K562 (cell line): Measurements from ENCODE around the gene SOAT2. TPM values are rescaled to one million over a fixed set of nuclear protein-coding genes. Genes with fewer than 3 reads are reported as not detected.

ENCODE experiments used
- ATAC-seq: fragments of 200-7000 bp; cut with Tn5 transposase; 3 replicates; pipeline ENCODE4 v1.9.1; 2020; ENCODE audit warnings: moderate library complexity
- BruUV-seq: library from RNA; stranded (reverse); fragments of 400-500 nt; replicated peaks from 2 replicates; lab custom pipeline; 2021; lab: Mats Ljungman, UMichigan
- CTCF ChIA-PET: fragments of 300-600 bp; formaldehyde crosslinking; extraction: SDS; loops from one replicate; lab custom pipeline; 2021; ENCODE audit warnings: low intra/inter-chr PET ratio; lab: Yijun Ruan, JAX
- POLR2A ChIA-PET: fragments of 300-600, 350-650 bp; sonication (Branson Sonifier 250); formaldehyde crosslinking; extraction: SDS; loops from one replicate; lab custom pipeline; 2021; ENCODE audit warnings: antibody characterized with exemption, inconsistent platforms; lab: Yijun Ruan, JAX
- DNase-seq, 4 experiments: peaks; one replicate each; pipeline versions ENCODE4 v3.0.0 to v3.0.0-alpha.2; 2011 to 2018; ENCODE audit warnings: low spot score in 3 of 4, mixed read lengths in 3 of 4; ENCODE audit errors: extremely low read depth in 1 of 4
- FAIRE-seq: peaks from 2 replicates; lab custom pipeline; 2011; peaks lifted over from hg19 to GRCh38; lab: Jason Lieb, UNC
- H2AFZ ChIP-seq: 2 replicates; pipeline ENCODE4 v1.6.0; 2011; ENCODE audit warnings: low read depth, low read length, control low read depth, inconsistent platforms
- H3K27ac ChIP-seq: fragments of 200-600 bp; 3 replicates; pipeline ENCODE4 v1.8.0; 2011; ENCODE audit warnings: low read depth, mild to moderate bottlenecking, control low read depth, inconsistent platforms, low read length, moderate library complexity, mixed read lengths; ENCODE audit errors: extremely low read depth
- H3K27me3 ChIP-seq, 2 experiments: fragments of 300-600 bp in 1 of 2; 2 replicates in 1 of 2; 3 replicates in 1 of 2; pipeline versions ENCODE4 v1.6.0 to v1.8.0; 2011; ENCODE audit warnings: inconsistent platforms in 2 of 2, low read length in 2 of 2, mild to moderate bottlenecking in 1 of 2, mixed read lengths in 1 of 2, moderate library complexity in 1 of 2; ENCODE audit not compliant: control insufficient read depth in 2 of 2, insufficient read depth in 2 of 2
- H3K36me3 ChIP-seq: fragments of 300-600 bp; 3 replicates; pipeline ENCODE4 v1.8.0; 2011; ENCODE audit warnings: mild to moderate bottlenecking, low read length, inconsistent platforms; ENCODE audit not compliant: control insufficient read depth, insufficient read depth
- H3K4me1 ChIP-seq, 2 experiments: fragments of 200-600 bp in 1 of 2; replicated peaks in 1 of 2; 2 replicates in 1 of 2; 3 replicates in 1 of 2; pipeline versions ENCODE4 v1.5.1 to v1.8.0; 2011; ENCODE audit warnings: inconsistent platforms in 2 of 2, low read length in 2 of 2, mild to moderate bottlenecking in 1 of 2, mixed read lengths in 1 of 2, moderate library complexity in 1 of 2; ENCODE audit not compliant: control insufficient read depth in 2 of 2, insufficient read depth in 2 of 2
- H3K4me2 ChIP-seq: 2 replicates; pipeline ENCODE4 v1.6.1; 2011; ENCODE audit warnings: low read length, control low read depth, inconsistent platforms, mixed read lengths; ENCODE audit not compliant: insufficient read depth
- H3K4me3 ChIP-seq: fragments of 200-600 bp; sonication (generic), shearing (Covaris generic); 2 replicates; pipeline ENCODE4 v1.5.1; 2016; ENCODE audit warnings: control low read depth, inconsistent platforms
- H3K79me2 ChIP-seq: fragments of 200-600 bp; 3 replicates; pipeline ENCODE4 v1.8.0; 2011; ENCODE audit warnings: low read length, inconsistent platforms; ENCODE audit not compliant: control insufficient read depth, insufficient read depth
- H3K9ac ChIP-seq, 2 experiments: 2 replicates each; pipeline versions ENCODE4 v1.6.0 to v1.6.1; 2011; ENCODE audit warnings: low read depth in 2 of 2, low read length in 2 of 2, control low read depth in 1 of 2, inconsistent platforms in 1 of 2, mild to moderate bottlenecking in 1 of 2, mixed read lengths in 1 of 2; ENCODE audit not compliant: insufficient read depth in 1 of 2
- H3K9me1 ChIP-seq: one replicate; pipeline ENCODE4 v1.6.0; 2011; ENCODE audit warnings: inconsistent platforms, mild to moderate bottlenecking, low read length, moderate library complexity; ENCODE audit not compliant: control insufficient read depth, insufficient read depth
- H3K9me3 ChIP-seq: replicated peaks from 2 replicates; pipeline ENCODE4 v1.5.1; 2011; ENCODE audit warnings: low read depth, low read length, inconsistent platforms; ENCODE audit not compliant: control insufficient read depth, insufficient read depth
- H4K20me1 ChIP-seq: replicated peaks from 2 replicates; pipeline ENCODE4 v1.6.1; 2011; ENCODE audit warnings: low read length, inconsistent platforms, mixed read lengths; ENCODE audit not compliant: control insufficient read depth, insufficient read depth
- CAMTA2 ChIP-seq: fragments of 250-450 bp; sonication (Bioruptor Pico); conservative IDR thresholded peaks from 2 replicates; pipeline ENCODE4 v1.5.1; 2022
- WGBS: fragments of 100-300 bp; shearing (Covaris generic); methylation state at CpG from one replicate; pipeline ENCODE4 v1.1.6; 2016; ENCODE audit warnings: low coverage, mixed read lengths; ENCODE audit not compliant: insufficient coverage; ENCODE audit errors: missing lambda C conversion rate; 5-methylcytosine and 5-hydroxymethylcytosine counted together
- in situ Hi-C: fragments of 300-500 bp; cut with MboI; formaldehyde crosslinking; loops from 4 replicates; pipeline ENCODE4 v1.15.0; 2018; ENCODE audit warnings: inconsistent platforms, mixed read lengths
- intact Hi-C: fragments of 100-400 bp; cut with micrococcal nuclease; formaldehyde crosslinking; loops from 2 replicates; pipeline ENCODE4 v1.14.2; 2022
- polyA plus RNA-seq, 8 experiments: library from polyadenylated mRNA; depleted of rRNA in 4 of 8; stranded (reverse) in 5 of 8; unstranded in 3 of 8; fragments of >200 nt; fragmentation: Nextera tagmentation in 2 of 8; fragmentation: Illumina TruSeq in 1 of 8; extraction: Ambion mirVana in 2 of 8; extraction: Trizol in 1 of 8; gene quantifications; 2 replicates each; pipeline versions ENCODE4 v1.2.1 to v1.2.3, GENCODE V29; 2011 to 2014; ENCODE audit warnings: inconsistent platforms in 1 of 8, missing spikeins in 1 of 8
- total RNA-seq, 7 experiments: library from RNA; depleted of rRNA in 6 of 7; stranded (reverse); fragments of >200 nt in 6 of 7; fragmentation: Illumina TruSeq in 2 of 7; extraction: Trizol in 2 of 7; gene quantifications; 2 replicates each; pipeline versions ENCODE4 v1.2.1 to v1.2.3, GENCODE V29; 2011 to 2021; ENCODE audit warnings: low replicate concordance in 1 of 7
- TF ChIP-seq, protein P1 (sequence below): sonication (generic); formaldehyde crosslinking; IDR thresholded peaks from 2 replicates; pipeline ENCODE4 v1.8.1; 2023; ENCODE audit warnings: mild to moderate bottlenecking, missing genetic modification reagents
- TF ChIP-seq, protein P2 (sequence below): IDR thresholded peaks from 2 replicates; pipeline ENCODE4 v1.6.1; 2014; ENCODE audit warnings: antibody characterized with exemption

Gene SOAT2
- total and polyA plus RNA-seq, 9 of the 15 experiments (the other 6 are each of a cell fraction or from before 2014, with no cell fraction given) = 0.04 TPM; not detected in 8

- no peak for FAIRE-seq
- no peak overlapping the region for H3K4me2 ChIP-seq
- no peak overlapping the region for H3K9ac ChIP-seq
- intact Hi-C loops = no loop called here
- BruUV-seq = no TSS peak
- in situ Hi-C loops = no loop called here
- whole genome bisulfite sequencing = 25% methylated on average over 6 of the region's 6 CpGs
- POLR2A ChIA-PET = interaction anchor here (0.5 to 2.6 kb wide), 4 partner anchors 9 to 263 kb away, joined by 3 to 12 read pairs (median 4); partner anchors contain the start of gene SPRYD3
- no peaks in the 10 kb centered on the region for H3K9me1 ChIP-seq
- H2AFZ ChIP-seq = 0 out of 2 replicates have a peak overlapping the region, but pooled peaks have one; percentile 1
- H3K4me1 ChIP-seq = peaks cover 6 to 11% of the 10 kb centered on the region in 2 experiments
- no peaks in the 10 kb centered on the region for H3K36me3 ChIP-seq
- DNase-seq = peak in 1 of 4 experiments; percentile 17
- no peaks in the 10 kb centered on the region for H3K27me3 ChIP-seq
- no peaks in the 10 kb centered on the region for H3K9me3 ChIP-seq
- CTCF ChIA-PET = no interaction called here
- ATAC-seq = peak; percentile 35; the same call in 1 of the 3 replicates
- H3K79me2 ChIP-seq = no peaks in the 10 kb centered on the region
- H3K4me3 ChIP-seq = no peak overlapping the region
- no peak overlapping the region for H3K27ac ChIP-seq
- no peaks in the 10 kb centered on the region for H4K20me1 ChIP-seq
- TF ChIP-seq, protein P1, sequence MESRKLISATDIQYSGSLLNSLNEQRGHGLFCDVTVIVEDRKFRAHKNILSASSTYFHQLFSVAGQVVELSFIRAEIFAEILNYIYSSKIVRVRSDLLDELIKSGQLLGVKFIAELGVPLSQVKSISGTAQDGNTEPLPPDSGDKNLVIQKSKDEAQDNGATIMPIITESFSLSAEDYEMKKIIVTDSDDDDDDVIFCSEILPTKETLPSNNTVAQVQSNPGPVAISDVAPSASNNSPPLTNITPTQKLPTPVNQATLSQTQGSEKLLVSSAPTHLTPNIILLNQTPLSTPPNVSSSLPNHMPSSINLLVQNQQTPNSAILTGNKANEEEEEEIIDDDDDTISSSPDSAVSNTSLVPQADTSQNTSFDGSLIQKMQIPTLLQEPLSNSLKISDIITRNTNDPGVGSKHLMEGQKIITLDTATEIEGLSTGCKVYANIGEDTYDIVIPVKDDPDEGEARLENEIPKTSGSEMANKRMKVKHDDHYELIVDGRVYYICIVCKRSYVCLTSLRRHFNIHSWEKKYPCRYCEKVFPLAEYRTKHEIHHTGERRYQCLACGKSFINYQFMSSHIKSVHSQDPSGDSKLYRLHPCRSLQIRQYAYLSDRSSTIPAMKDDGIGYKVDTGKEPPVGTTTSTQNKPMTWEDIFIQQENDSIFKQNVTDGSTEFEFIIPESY (CRISPR knock-in tag) = peak; percentile 48; the same call in 1 of the 2 replicates
- TF ChIP-seq CAMTA2 (CRISPR knock-in tag) = no peak
- TF ChIP-seq, protein P2, sequence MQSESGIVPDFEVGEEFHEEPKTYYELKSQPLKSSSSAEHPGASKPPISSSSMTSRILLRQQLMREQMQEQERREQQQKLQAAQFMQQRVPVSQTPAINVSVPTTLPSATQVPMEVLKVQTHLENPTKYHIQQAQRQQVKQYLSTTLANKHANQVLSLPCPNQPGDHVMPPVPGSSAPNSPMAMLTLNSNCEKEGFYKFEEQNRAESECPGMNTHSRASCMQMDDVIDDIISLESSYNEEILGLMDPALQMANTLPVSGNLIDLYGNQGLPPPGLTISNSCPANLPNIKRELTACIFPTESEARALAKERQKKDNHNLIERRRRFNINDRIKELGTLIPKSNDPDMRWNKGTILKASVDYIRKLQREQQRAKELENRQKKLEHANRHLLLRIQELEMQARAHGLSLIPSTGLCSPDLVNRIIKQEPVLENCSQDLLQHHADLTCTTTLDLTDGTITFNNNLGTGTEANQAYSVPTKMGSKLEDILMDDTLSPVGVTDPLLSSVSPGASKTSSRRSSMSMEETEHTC = no peak
These were observed 11.5 kb upstream of the SOAT2 start for GRCh38 chr12:53091756-53092155.
